ENCODE results near the gene CLASP2. TPM values are rescaled to one million over a fixed set of nuclear protein-coding genes. Genes with fewer than 3 reads are reported as not detected.

CLASP2 gene
- total RNA-seq, 1 experiment from 2014 or later, result 40.4 TPM

DNA sequence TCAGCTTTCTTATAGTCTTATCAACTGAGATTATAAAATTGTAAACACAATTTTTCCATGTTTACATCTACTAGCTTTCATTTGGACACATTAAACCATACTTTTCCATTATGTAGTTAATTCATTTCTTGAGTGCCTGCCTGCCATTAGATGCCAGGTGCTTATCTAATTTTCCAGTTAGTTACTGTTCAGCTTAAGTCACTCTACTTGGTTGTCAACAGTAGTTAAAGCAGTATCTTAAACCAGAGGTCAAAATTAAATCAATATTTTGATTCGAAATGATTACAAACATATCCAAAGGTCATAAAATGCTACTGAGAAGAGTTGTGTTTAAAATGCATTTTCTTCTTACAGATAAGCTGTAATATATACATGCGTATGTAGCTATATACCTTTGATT lies 221.6 kb downstream of the CLASP2 start:
- TF ChIP-seq SIN3A (IDR thresholded peaks at IDR 0.05; ENCODE audit: borderline replicate concordance, insufficient read depth, low read depth, low read length) (no peak), REST (IDR thresholded peaks at IDR 0.05; ENCODE audit: insufficient read depth in 1 of 2, low read depth in 2 of 2, low read length in 1 of 2) (no peak), POLR2AphosphoS5 (IDR thresholded peaks at IDR 0.05; ENCODE audit: low read depth, low read length) (no peak), TCF7L2 (IDR thresholded peaks at IDR 0.05; ENCODE audit: low read depth, low read length) (no peak)
- TF ChIP-seq, protein P1, sequence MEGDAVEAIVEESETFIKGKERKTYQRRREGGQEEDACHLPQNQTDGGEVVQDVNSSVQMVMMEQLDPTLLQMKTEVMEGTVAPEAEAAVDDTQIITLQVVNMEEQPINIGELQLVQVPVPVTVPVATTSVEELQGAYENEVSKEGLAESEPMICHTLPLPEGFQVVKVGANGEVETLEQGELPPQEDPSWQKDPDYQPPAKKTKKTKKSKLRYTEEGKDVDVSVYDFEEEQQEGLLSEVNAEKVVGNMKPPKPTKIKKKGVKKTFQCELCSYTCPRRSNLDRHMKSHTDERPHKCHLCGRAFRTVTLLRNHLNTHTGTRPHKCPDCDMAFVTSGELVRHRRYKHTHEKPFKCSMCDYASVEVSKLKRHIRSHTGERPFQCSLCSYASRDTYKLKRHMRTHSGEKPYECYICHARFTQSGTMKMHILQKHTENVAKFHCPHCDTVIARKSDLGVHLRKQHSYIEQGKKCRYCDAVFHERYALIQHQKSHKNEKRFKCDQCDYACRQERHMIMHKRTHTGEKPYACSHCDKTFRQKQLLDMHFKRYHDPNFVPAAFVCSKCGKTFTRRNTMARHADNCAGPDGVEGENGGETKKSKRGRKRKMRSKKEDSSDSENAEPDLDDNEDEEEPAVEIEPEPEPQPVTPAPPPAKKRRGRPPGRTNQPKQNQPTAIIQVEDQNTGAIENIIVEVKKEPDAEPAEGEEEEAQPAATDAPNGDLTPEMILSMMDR (IDR thresholded peaks at IDR 0.05), result no peak
- Histone ChIP-seq H3K9me3 (ENCODE audit: control insufficient read depth, insufficient read depth, low read depth, low read length) (no peaks in the 10 kb centered on the region), H3K27ac (ENCODE audit: low read length) (no peak overlapping the region), H3K4me3 (ENCODE audit: low read depth in 2 of 2, low read length in 2 of 2) (no peak overlapping the region), H3K4me1 (ENCODE audit: control insufficient read depth, insufficient read depth, low read length) (no peaks in the 10 kb centered on the region), H3K36me3 (ENCODE audit: control insufficient read depth, insufficient read depth, low read length) (no peaks in the 10 kb centered on the region), H3K27me3 (ENCODE audit: control insufficient read depth, insufficient read depth, low read length) (no peaks in the 10 kb centered on the region)
- intact Hi-C loops (cut with micrococcal nuclease; ENCODE audit: unreplicated experiment), result no loop called here
- no peak for DNase-seq (ENCODE audit: low read depth, low spot score)
- CTCF ChIA-PET, result no interaction called here
- in situ Hi-C loops (cut with HindIII; ENCODE audit: low pct_unique_long_range_greater_than_20kb, low sequenced_read_pairs), result no loop called here
- BruUV-seq (replicated peaks), result no TSS peak
- POLR2A ChIA-PET, result no interaction called here
- no peak for ATAC-seq

- intact Hi-C loops (cut with micrococcal nuclease; ENCODE audit: unreplicated experiment), result no loop called here
- no peak for ATAC-seq
- no peaks in the 10 kb centered on the region for H3K4me1 ChIP-seq (ENCODE audit: control insufficient read depth, insufficient read depth, low read length)
- ChIA-PET POLR2A (interaction anchor here (0.6 kb wide), 1 partner anchor 30 kb away, joined by 5 read pairs; no protein-coding TSS in a partner anchor), CTCF (no interaction called here)
- BruUV-seq (replicated peaks), result no TSS peak
- TF ChIP-seq REST (IDR thresholded peaks at IDR 0.05; ENCODE audit: insufficient read depth in 1 of 2, low read depth in 2 of 2, low read length in 1 of 2) (no peak), TCF7L2 (IDR thresholded peaks at IDR 0.05; ENCODE audit: low read depth, low read length) (no peak), POLR2AphosphoS5 (IDR thresholded peaks at IDR 0.05; ENCODE audit: low read depth, low read length) (no peak), SIN3A (IDR thresholded peaks at IDR 0.05; ENCODE audit: borderline replicate concordance, insufficient read depth, low read depth, low read length) (no peak)
- TF ChIP-seq, protein P1 (IDR thresholded peaks at IDR 0.05), result no peak
- H3K36me3 ChIP-seq (ENCODE audit: control insufficient read depth, insufficient read depth, low read length), result no peaks in the 10 kb centered on the region
- in situ Hi-C loops (cut with HindIII; ENCODE audit: low pct_unique_long_range_greater_than_20kb, low sequenced_read_pairs), result no loop called here
- H3K27ac ChIP-seq (ENCODE audit: low read length), result no peak overlapping the region
- DNase-seq (ENCODE audit: low read depth, low spot score), result no peak
- H3K9me3 ChIP-seq (ENCODE audit: control insufficient read depth, insufficient read depth, low read depth, low read length), result no peaks in the 10 kb centered on the region
- no peak overlapping the region for H3K4me3 ChIP-seq (ENCODE audit: low read depth in 2 of 2, low read length in 2 of 2)
- H3K27me3 ChIP-seq (ENCODE audit: control insufficient read depth, insufficient read depth, low read length), result no peaks in the 10 kb centered on the region
These were observed 226.3 kb downstream of the CLASP2 start for GRCh38 chr3:33491721-33492120.

All from Panc1 (cell line).